Measurements from ENCODE around the gene TFAP2A.

GRCh38 chr6:10397756-10398445 lies 17.0 kb downstream of the TFAP2A start:
- no peak for TF ChIP-seq CTCF (conservative IDR thresholded peaks at IDR 0.05; ENCODE audit: low read length)
- TF ChIP-seq EZH2phosphoT487 (IDR thresholded peaks at IDR 0.05; ENCODE audit: borderline replicate concordance): no peak

Measured in Loucy (cell line).